NCI-H1105 treated with DMSO at 0.1 percent for 48 hours (cell line): ENCODE measurements around the gene SH2D3C.
"Not testable (repeated sequence)": the region's sequence is repeated elsewhere in the genome, so short reads cannot be mapped to it uniquely, and the experiment has no call there.

Experiments
- DNase-seq: peaks from one replicate; lab custom pipeline; 2025; lab: John Stamatoyannopoulos, UW

Gene SH2D3C

GRCh38 chr9:127783111-127784008, 4.9 kb upstream of the SH2D3C start:
- DNase-seq = no peak

GRCh38 chr9:127781806-127782205, 3.3 kb upstream of the SH2D3C start:
- no peak for DNase-seq

- DNase-seq = not testable (repeated sequence)
Observed at GRCh38 chr9:127780909-127781308, 2.4 kb upstream of the SH2D3C start.

GRCh38 chr9:127780126-127780885, 1.8 kb upstream of the SH2D3C start:
- DNase-seq = no peak

- DNase-seq = no peak
Observed at GRCh38 chr9:127779136-127779981, 893 bp upstream of the SH2D3C start.

GRCh38 chr9:127777368-127777980, 992 bp downstream of the SH2D3C start:
- DNase-seq = no peak

- no peak for DNase-seq
Observed at GRCh38 chr9:127776924-127777289, 1.6 kb downstream of the SH2D3C start.

GRCh38 chr9:127776195-127776923, 2.1 kb downstream of the SH2D3C start:
- DNase-seq = no peak

GRCh38 chr9:127773981-127774380, 4.5 kb downstream of the SH2D3C start:
- DNase-seq = no peak

GRCh38 chr9:127773272-127773671, 5.2 kb downstream of the SH2D3C start:
- DNase-seq = no peak

- no peak for DNase-seq
Observed at GRCh38 chr9:127772603-127773002, 5.9 kb downstream of the SH2D3C start.

GRCh38 chr9:127771570-127772189, 6.8 kb downstream of the SH2D3C start:
- DNase-seq = no peak

GRCh38 chr9:127770905-127771569, 7.4 kb downstream of the SH2D3C start:
- peak; percentile 93 for DNase-seq

- DNase-seq = no peak
Observed at GRCh38 chr9:127770583-127770904, 7.9 kb downstream of the SH2D3C start.

GRCh38 chr9:127769929-127770582, 8.4 kb downstream of the SH2D3C start:
- DNase-seq = no peak

- DNase-seq = no peak
Observed at GRCh38 chr9:127769101-127769500, 9.4 kb downstream of the SH2D3C start.

- DNase-seq = no peak
Observed at GRCh38 chr9:127768698-127769097, 9.8 kb downstream of the SH2D3C start.

GRCh38 chr9:127767909-127768331, 10.5 kb downstream of the SH2D3C start:
- DNase-seq = no peak

- no peak for DNase-seq
Observed at GRCh38 chr9:127767410-127767809, 11.1 kb downstream of the SH2D3C start.

GRCh38 chr9:127765418-127765817, 13.0 kb downstream of the SH2D3C start:
- DNase-seq = no peak
